Measurements from ENCODE around the gene CELF5. TPM values are rescaled to one million over a fixed set of nuclear protein-coding genes. Genes with fewer than 3 reads are reported as not detected.

CELF5 gene
- total and polyA plus RNA-seq, 2 experiments from 2014 or later = 5.6 to 10.6 TPM

DNA sequence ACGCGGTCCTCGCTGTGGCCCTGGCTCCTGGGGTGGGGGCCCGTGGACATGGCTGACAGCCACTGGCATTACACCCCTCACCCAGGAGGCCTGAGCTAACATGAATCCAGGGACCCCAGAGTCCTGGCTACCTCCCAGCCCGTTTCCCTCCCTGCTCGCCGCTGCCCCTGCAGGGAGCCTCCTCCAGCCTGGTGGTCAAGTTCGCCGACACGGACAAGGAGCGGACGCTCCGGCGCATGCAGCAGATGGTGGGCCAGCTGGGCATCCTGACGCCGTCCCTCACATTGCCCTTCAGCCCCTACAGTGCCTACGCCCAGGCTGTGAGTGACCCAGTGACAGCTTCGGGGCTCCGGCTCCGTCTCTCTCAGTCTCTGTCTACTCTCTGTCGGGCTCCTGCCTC, 56.6 kb downstream of the CELF5 start:
- Histone ChIP-seq H4K20me1 (replicated peaks; ENCODE audit: insufficient read depth) (no peaks in the 10 kb centered on the region), H3K27me3 (ENCODE audit: insufficient read depth) (no peaks in the 10 kb centered on the region), H3K4me2 (no peak overlapping the region), H3K27ac (ENCODE audit: low read depth) (no peak overlapping the region), H2AFZ (no peak overlapping the region), H3K9me2 (ENCODE audit: insufficient read depth) (no peaks in the 10 kb centered on the region), H3K36me3 (ENCODE audit: insufficient read depth) (no peaks in the 10 kb centered on the region), H3K4me1 (ENCODE audit: insufficient read depth) (0 out of 2 replicates have a peak, but pooled peaks cover 5% of the 10 kb centered on the region), H3K4me3 (no peak overlapping the region), H3F3A (replicated peaks; ENCODE audit: low read depth) (0 out of 2 replicates have a peak, but pooled peaks cover 6% of the 10 kb centered on the region), H3K79me2 (replicated peaks; ENCODE audit: insufficient read depth) (no peaks in the 10 kb centered on the region)
- no peak for TF ChIP-seq EZH2phosphoT487 (IDR thresholded peaks at IDR 0.05; ENCODE audit: unreplicated experiment)
- TF ChIP-seq, protein P1, sequence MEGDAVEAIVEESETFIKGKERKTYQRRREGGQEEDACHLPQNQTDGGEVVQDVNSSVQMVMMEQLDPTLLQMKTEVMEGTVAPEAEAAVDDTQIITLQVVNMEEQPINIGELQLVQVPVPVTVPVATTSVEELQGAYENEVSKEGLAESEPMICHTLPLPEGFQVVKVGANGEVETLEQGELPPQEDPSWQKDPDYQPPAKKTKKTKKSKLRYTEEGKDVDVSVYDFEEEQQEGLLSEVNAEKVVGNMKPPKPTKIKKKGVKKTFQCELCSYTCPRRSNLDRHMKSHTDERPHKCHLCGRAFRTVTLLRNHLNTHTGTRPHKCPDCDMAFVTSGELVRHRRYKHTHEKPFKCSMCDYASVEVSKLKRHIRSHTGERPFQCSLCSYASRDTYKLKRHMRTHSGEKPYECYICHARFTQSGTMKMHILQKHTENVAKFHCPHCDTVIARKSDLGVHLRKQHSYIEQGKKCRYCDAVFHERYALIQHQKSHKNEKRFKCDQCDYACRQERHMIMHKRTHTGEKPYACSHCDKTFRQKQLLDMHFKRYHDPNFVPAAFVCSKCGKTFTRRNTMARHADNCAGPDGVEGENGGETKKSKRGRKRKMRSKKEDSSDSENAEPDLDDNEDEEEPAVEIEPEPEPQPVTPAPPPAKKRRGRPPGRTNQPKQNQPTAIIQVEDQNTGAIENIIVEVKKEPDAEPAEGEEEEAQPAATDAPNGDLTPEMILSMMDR (conservative IDR thresholded peaks at IDR 0.05; ENCODE audit: low read depth in 2 of 2) = 0 out of 4 replicates have a peak, but pooled peaks of 1 of the 2 experiments have one; percentile 9
- ATAC-seq = no peak
- Mint-ChIP-seq H3K4me1 (peaks cover 5% of the 10 kb centered on the region), H3K4me3 (no peak overlapping the region; the same call in 2 of the 3 replicates), H3K27ac (no peak overlapping the region), H3K27me3 (ENCODE audit: insufficient read depth, low read depth, poor library complexity) (peaks cover 12% of the 10 kb centered on the region), H3K9me3 (no peaks in the 10 kb centered on the region), H3K36me3 (ENCODE audit: low read depth) (peaks cover 3% of the 10 kb centered on the region; the same call in 1 of the 3 replicates)
- DNase-seq (ENCODE audit: low spot score) = no peak

DNA sequence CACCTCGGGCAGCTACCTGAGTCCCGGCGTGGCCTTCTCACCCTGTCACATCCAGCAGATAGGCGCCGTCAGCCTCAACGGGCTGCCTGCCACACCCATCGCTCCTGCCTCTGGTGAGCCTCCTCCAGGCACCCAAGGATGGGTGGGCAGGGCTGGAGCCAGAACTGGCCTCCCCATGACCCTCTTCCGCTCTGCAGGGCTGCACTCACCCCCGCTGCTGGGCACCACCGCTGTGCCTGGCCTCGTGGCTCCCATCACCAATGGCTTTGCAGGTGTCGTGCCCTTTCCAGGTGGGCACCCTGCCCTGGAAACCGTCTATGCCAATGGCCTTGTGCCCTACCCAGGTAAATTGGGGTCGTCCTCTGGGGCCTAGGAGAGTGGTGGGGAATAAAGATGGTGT, 57.7 kb downstream of the CELF5 start:
- Histone ChIP-seq H3K4me1 (ENCODE audit: insufficient read depth) (0 out of 2 replicates have a peak, but pooled peaks cover 3% of the 10 kb centered on the region), H3K27me3 (ENCODE audit: insufficient read depth) (no peaks in the 10 kb centered on the region), H3K9me2 (ENCODE audit: insufficient read depth) (no peaks in the 10 kb centered on the region), H3K27ac (ENCODE audit: low read depth) (no peak overlapping the region), H4K20me1 (replicated peaks; ENCODE audit: insufficient read depth) (no peaks in the 10 kb centered on the region), H3K36me3 (ENCODE audit: insufficient read depth) (no peaks in the 10 kb centered on the region), H3K4me2 (no peak overlapping the region), H2AFZ (no peak overlapping the region), H3F3A (replicated peaks; ENCODE audit: low read depth) (0 out of 2 replicates have a peak, but pooled peaks cover 4% of the 10 kb centered on the region), H3K79me2 (replicated peaks; ENCODE audit: insufficient read depth) (no peaks in the 10 kb centered on the region), H3K4me3 (no peak overlapping the region)
- Mint-ChIP-seq H3K9me3 (no peaks in the 10 kb centered on the region), H3K4me1 (peaks cover 2% of the 10 kb centered on the region; the same call in 2 of the 3 replicates), H3K36me3 (ENCODE audit: low read depth) (peaks cover 5% of the 10 kb centered on the region), H3K4me3 (no peak overlapping the region), H3K27ac (no peak overlapping the region), H3K27me3 (ENCODE audit: insufficient read depth, low read depth, poor library complexity) (peaks cover 14% of the 10 kb centered on the region)
- no peak for DNase-seq (ENCODE audit: low spot score)
- ATAC-seq = no peak
- TF ChIP-seq JUNB (IDR thresholded peaks at IDR 0.05; ENCODE audit: unreplicated experiment) (no peak), NANOG (IDR thresholded peaks at IDR 0.05; ENCODE audit: borderline replicate concordance) (no peak), ZNF114 (CRISPR knock-in tag; IDR thresholded peaks at IDR 0.05) (no peak), STAT1 (IDR thresholded peaks at IDR 0.05; ENCODE audit: unreplicated experiment) (no peak)
- TF ChIP-seq, protein P2, sequence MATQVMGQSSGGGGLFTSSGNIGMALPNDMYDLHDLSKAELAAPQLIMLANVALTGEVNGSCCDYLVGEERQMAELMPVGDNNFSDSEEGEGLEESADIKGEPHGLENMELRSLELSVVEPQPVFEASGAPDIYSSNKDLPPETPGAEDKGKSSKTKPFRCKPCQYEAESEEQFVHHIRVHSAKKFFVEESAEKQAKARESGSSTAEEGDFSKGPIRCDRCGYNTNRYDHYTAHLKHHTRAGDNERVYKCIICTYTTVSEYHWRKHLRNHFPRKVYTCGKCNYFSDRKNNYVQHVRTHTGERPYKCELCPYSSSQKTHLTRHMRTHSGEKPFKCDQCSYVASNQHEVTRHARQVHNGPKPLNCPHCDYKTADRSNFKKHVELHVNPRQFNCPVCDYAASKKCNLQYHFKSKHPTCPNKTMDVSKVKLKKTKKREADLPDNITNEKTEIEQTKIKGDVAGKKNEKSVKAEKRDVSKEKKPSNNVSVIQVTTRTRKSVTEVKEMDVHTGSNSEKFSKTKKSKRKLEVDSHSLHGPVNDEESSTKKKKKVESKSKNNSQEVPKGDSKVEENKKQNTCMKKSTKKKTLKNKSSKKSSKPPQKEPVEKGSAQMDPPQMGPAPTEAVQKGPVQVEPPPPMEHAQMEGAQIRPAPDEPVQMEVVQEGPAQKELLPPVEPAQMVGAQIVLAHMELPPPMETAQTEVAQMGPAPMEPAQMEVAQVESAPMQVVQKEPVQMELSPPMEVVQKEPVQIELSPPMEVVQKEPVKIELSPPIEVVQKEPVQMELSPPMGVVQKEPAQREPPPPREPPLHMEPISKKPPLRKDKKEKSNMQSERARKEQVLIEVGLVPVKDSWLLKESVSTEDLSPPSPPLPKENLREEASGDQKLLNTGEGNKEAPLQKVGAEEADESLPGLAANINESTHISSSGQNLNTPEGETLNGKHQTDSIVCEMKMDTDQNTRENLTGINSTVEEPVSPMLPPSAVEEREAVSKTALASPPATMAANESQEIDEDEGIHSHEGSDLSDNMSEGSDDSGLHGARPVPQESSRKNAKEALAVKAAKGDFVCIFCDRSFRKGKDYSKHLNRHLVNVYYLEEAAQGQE (IDR thresholded peaks at IDR 0.05; ENCODE audit: unreplicated experiment) = no peak
- TF ChIP-seq, protein P3, sequence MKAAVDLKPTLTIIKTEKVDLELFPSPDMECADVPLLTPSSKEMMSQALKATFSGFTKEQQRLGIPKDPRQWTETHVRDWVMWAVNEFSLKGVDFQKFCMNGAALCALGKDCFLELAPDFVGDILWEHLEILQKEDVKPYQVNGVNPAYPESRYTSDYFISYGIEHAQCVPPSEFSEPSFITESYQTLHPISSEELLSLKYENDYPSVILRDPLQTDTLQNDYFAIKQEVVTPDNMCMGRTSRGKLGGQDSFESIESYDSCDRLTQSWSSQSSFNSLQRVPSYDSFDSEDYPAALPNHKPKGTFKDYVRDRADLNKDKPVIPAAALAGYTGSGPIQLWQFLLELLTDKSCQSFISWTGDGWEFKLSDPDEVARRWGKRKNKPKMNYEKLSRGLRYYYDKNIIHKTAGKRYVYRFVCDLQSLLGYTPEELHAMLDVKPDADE (IDR thresholded peaks at IDR 0.05) = no peak
- TF ChIP-seq, protein P4, sequence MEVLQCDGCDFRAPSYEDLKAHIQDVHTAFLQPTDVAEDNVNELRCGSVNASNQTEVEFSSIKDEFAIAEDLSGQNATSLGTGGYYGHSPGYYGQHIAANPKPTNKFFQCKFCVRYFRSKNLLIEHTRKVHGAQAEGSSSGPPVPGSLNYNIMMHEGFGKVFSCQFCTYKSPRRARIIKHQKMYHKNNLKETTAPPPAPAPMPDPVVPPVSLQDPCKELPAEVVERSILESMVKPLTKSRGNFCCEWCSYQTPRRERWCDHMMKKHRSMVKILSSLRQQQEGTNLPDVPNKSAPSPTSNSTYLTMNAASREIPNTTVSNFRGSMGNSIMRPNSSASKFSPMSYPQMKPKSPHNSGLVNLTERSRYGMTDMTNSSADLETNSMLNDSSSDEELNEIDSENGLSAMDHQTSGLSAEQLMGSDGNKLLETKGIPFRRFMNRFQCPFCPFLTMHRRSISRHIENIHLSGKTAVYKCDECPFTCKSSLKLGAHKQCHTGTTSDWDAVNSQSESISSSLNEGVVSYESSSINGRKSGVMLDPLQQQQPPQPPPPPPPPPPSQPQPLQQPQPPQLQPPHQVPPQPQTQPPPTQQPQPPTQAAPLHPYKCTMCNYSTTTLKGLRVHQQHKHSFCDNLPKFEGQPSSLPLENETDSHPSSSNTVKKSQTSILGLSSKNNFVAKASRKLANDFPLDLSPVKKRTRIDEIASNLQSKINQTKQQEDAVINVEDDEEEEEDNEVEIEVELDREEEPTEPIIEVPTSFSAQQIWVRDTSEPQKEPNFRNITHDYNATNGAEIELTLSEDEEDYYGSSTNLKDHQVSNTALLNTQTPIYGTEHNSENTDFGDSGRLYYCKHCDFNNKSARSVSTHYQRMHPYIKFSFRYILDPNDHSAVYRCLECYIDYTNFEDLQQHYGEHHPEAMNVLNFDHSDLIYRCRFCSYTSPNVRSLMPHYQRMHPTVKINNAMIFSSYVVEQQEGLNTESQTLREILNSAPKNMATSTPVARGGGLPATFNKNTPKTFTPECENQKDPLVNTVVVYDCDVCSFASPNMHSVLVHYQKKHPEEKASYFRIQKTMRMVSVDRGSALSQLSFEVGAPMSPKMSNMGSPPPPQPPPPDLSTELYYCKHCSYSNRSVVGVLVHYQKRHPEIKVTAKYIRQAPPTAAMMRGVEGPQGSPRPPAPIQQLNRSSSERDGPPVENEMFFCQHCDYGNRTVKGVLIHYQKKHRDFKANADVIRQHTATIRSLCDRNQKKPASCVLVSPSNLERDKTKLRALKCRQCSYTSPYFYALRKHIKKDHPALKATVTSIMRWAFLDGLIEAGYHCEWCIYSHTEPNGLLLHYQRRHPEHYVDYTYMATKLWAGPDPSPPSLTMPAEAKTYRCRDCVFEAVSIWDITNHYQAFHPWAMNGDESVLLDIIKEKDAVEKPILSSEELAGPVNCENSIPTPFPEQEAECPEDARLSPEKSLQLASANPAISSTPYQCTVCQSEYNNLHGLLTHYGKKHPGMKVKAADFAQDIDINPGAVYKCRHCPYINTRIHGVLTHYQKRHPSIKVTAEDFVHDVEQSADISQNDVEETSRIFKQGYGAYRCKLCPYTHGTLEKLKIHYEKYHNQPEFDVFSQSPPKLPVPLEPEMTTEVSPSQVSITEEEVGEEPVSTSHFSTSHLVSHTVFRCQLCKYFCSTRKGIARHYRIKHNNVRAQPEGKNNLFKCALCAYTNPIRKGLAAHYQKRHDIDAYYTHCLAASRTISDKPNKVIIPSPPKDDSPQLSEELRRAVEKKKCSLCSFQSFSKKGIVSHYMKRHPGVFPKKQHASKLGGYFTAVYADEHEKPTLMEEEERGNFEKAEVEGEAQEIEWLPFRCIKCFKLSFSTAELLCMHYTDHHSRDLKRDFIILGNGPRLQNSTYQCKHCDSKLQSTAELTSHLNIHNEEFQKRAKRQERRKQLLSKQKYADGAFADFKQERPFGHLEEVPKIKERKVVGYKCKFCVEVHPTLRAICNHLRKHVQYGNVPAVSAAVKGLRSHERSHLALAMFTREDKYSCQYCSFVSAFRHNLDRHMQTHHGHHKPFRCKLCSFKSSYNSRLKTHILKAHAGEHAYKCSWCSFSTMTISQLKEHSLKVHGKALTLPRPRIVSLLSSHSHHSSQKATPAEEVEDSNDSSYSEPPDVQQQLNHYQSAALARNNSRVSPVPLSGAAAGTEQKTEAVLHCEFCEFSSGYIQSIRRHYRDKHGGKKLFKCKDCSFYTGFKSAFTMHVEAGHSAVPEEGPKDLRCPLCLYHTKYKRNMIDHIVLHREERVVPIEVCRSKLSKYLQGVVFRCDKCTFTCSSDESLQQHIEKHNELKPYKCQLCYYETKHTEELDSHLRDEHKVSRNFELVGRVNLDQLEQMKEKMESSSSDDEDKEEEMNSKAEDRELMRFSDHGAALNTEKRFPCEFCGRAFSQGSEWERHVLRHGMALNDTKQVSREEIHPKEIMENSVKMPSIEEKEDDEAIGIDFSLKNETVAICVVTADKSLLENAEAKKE (CRISPR knock-in tag; IDR thresholded peaks at IDR 0.05) = no peak

All from GM23338 (cell line).